NCI-H1417 (cell line): Measurements from ENCODE around the gene VEZT.
"Not testable (repeated sequence)": the region's sequence is repeated elsewhere in the genome, so short reads cannot be mapped to it uniquely, and the experiment has no call there.

Experiments used
- DNase-seq, 3 experiments: peaks; one replicate each; lab custom pipeline; 2025; lab: John Stamatoyannopoulos, UW

VEZT gene

GRCh38 chr12:95257541-95257940, 39.9 kb downstream of the VEZT start:
- DNase-seq = no peak

- no peak for DNase-seq
Observed at GRCh38 chr12:95258151-95258550, 40.5 kb downstream of the VEZT start.

GRCh38 chr12:95258803-95259202, 41.2 kb downstream of the VEZT start:
- no peak for DNase-seq

- DNase-seq = peak in 1 of 3 experiments; percentile 21
Observed at GRCh38 chr12:95259368-95259767, 41.8 kb downstream of the VEZT start.

- DNase-seq = no peak
Observed at GRCh38 chr12:95261109-95261508, 43.5 kb downstream of the VEZT start.

- DNase-seq = no peak
Observed at GRCh38 chr12:95262808-95263207, 45.2 kb downstream of the VEZT start.

- no peak for DNase-seq
Observed at GRCh38 chr12:95265765-95266164, 48.2 kb downstream of the VEZT start.

GRCh38 chr12:95266254-95266653, 48.6 kb downstream of the VEZT start:
- DNase-seq = no peak

- DNase-seq = no peak
Observed at GRCh38 chr12:95269892-95270291, 52.3 kb downstream of the VEZT start.

- no peak for DNase-seq
Observed at GRCh38 chr12:95271465-95271864, 53.9 kb downstream of the VEZT start.

- no peak for DNase-seq
Observed at GRCh38 chr12:95277139-95277538, 59.5 kb downstream of the VEZT start.

- no peak for DNase-seq
Observed at GRCh38 chr12:95279856-95280255, 62.2 kb downstream of the VEZT start.

GRCh38 chr12:95282266-95282665, 64.7 kb downstream of the VEZT start:
- DNase-seq = no peak

- DNase-seq = no peak
Observed at GRCh38 chr12:95283371-95283770, 65.8 kb downstream of the VEZT start.

GRCh38 chr12:95286713-95287112, 69.1 kb downstream of the VEZT start:
- no peak for DNase-seq

GRCh38 chr12:95291501-95291900, 73.9 kb downstream of the VEZT start:
- no peak for DNase-seq

- DNase-seq = no peak
Observed at GRCh38 chr12:95298916-95299315, 81.3 kb downstream of the VEZT start.

- no peak for DNase-seq
Observed at GRCh38 chr12:95300286-95300685, 82.7 kb downstream of the VEZT start.

- DNase-seq = no peak
Observed at GRCh38 chr12:95303476-95303875, 85.9 kb downstream of the VEZT start.

- no peak for DNase-seq
Observed at GRCh38 chr12:95304673-95305198, 87.1 kb downstream of the VEZT start.

- no peak for DNase-seq
Observed at GRCh38 chr12:95312656-95313055, 95.0 kb downstream of the VEZT start.

- not testable (repeated sequence) for DNase-seq
Observed at GRCh38 chr12:95314756-95315155, 97.1 kb downstream of the VEZT start.

GRCh38 chr12:95316798-95317197, 99.2 kb downstream of the VEZT start:
- no peak for DNase-seq

GRCh38 chr12:95318071-95318545, 100.5 kb downstream of the VEZT start:
- DNase-seq = peak in 2 of 3 experiments; percentile 54 to 86
